Measurements from ENCODE around the gene ASB4.
"Not testable (repeated sequence)": the region's sequence is repeated elsewhere in the genome, so short reads cannot be mapped to it uniquely, and the experiment has no call there.

The ASB4 gene, protein sequence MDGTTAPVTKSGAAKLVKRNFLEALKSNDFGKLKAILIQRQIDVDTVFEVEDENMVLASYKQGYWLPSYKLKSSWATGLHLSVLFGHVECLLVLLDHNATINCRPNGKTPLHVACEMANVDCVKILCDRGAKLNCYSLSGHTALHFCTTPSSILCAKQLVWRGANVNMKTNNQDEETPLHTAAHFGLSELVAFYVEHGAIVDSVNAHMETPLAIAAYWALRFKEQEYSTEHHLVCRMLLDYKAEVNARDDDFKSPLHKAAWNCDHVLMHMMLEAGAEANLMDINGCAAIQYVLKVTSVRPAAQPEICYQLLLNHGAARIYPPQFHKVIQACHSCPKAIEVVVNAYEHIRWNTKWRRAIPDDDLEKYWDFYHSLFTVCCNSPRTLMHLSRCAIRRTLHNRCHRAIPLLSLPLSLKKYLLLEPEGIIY

DNA sequence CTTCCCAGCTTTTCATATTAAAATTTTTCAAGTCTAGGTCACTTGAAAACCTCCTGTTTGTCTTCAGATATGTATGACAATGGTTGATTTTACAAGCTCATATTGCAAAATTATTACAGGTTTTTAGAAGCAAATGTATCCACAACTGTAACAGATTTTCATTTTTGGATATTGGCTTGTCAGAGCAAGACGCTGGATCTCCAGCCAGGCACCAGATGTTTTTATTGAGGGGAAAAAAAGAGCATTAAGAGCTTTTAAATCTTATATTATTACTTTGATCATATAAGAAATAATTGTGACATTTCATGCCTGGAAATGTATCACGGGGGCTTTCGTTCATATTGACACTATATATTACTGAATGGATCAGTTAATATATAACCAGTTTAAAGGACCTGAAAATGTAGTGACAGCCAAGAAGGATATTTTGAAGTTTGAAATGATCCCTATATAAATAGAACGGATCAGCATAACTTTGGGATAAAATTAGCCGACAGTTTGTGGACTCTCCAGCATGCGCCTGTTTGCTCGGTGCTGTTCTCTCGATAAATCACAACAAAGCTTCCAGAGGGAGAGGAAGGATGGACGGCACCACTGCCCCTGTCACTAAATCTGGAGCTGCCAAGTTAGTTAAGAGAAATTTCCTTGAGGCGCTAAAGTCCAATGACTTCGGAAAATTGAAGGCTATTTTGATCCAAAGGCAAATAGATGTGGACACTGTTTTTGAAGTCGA is at the start of gene ASB4:
Gene ASB4 (plus strand): TSS at position 553 of the 733 bp plus-strand sequence. CDS start 29 bp downstream, at position 582.
- Mint-ChIP-seq H3K36me3 (no peaks in the 10 kb centered on the region), H3K4me1 (peaks cover under 1% of the 10 kb centered on the region in 2 donors), H3K9me3 (no peaks in the 10 kb centered on the region), H3K27me3 (peaks cover 0 to 4% of the 10 kb centered on the region in 2 donors), H3K27ac (peak within 1 kb of the TSS; percentile 25), H3K4me3 (no peak within 1 kb of the TSS)
- ATAC-seq (replicated peaks) (no peak), DNase-seq (no peak)

DNA sequence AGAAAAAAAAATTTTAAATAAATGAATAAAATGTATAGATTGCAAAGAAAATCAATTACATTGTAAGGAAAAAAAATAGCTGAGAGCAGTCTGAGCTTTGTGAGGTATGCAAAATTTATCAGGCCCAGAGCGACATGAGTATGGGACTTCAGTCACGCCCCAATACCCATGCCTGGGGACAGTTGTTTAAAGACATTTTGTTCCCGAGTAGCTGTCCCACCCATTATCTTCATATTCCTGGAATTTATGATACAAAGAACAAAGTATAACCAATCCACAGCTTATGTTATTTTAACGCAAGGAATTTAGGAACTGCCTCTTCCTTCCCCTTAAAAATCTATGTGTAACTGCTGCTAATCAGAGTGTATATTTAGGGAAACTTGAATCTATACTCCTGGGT is 49.3 kb upstream of the ASB4 start:
- Mint-ChIP-seq H3K27me3 (peaks cover 5 to 6% of the 10 kb centered on the region in 2 donors), H3K9me3 (no peaks in the 10 kb centered on the region), H3K4me1 (peaks cover 13 to 20% of the 10 kb centered on the region in 2 donors), H3K27ac (no peak overlapping the region), H3K36me3 (peaks cover 0 to 2% of the 10 kb centered on the region in 2 donors), H3K4me3 (no peak overlapping the region)
- no peak for ATAC-seq (replicated peaks)
- no peak for DNase-seq

DNA sequence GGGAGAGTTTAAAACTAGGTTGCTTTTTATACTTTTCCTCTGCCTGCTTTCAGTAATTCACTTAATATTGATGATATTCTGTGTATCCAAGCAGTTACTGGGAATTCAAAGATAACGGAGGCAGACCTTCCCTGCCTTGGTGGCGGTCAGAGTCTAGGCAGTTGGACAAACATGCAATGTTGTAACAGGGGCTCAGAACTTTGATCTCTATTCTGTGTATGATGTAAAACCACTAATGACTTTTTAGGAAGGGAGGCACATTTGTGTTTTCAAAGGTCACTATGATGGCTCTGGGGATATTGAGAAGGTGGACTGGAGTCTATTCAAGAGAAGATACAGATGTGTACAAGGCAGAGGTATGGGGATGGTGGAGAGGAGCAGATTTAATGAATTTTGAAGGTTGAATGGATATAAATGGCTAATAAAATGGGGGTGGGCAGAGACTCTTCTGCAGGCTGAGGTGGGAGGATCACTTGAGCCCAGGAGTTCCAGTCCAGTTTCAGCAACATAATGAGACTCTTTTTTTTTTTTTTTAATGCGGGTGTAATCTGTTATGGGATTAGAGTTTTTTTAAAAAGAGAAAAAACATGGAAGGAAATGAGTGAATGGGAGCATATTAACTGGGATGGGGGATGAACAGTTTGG is 45.2 kb upstream of the ASB4 start:
- H3K27ac Mint-ChIP-seq, result no peak overlapping the region
- H3K9me3 Mint-ChIP-seq, result no peaks in the 10 kb centered on the region
- no peaks in the 10 kb centered on the region for H3K36me3 Mint-ChIP-seq
- H3K27me3 Mint-ChIP-seq, result peaks cover 18 to 21% of the 10 kb centered on the region in 2 donors
- no peak overlapping the region for H3K4me3 Mint-ChIP-seq
- ATAC-seq (replicated peaks) (no peak), DNase-seq (no peak)
- peaks cover 1% of the 10 kb centered on the region in 2 donors for H3K4me1 Mint-ChIP-seq

DNA sequence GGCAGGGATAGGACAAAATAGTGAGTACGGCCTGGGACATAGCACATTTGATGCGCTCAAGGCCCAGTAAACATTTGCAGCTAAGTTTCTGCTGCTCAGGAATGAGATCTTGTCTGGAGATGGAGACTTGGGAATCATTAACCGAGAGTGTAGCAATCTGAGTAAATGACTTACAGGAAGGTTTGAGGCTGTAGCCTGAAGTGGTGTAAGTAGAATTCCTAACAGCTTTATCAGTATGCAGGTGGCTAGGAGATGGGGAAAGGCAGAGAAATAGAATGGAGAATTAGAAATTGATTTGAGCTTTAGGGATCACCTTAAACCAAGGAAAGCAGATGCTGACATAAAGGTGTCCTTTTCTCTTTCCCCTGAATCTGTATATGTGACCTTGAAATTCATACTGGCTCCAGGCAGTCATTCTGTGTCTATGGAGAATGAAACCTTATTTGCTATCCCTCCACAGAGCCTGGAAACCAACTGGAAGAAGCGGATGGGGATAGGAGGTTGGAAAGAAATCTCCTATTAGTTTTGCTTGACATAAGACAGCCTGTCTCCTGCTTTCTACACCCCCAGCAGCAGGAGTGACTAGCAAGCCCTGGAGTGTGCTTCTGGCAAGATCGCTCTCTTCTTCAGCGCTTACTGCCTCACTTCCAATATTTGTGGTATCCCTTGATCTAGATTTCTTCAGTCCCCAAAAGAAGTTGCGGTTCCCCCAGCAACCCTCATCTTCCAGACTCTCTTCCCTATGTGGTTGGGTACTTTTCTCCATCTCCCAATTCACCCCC is 44.5 kb upstream of the ASB4 start:
- Mint-ChIP-seq H3K4me1 (no peaks in the 10 kb centered on the region), H3K36me3 (no peaks in the 10 kb centered on the region), H3K27me3 (peaks cover 18 to 21% of the 10 kb centered on the region in 2 donors), H3K9me3 (no peaks in the 10 kb centered on the region), H3K27ac (no peak overlapping the region), H3K4me3 (no peak overlapping the region)
- DNase-seq (no peak), ATAC-seq (replicated peaks) (no peak)

DNA sequence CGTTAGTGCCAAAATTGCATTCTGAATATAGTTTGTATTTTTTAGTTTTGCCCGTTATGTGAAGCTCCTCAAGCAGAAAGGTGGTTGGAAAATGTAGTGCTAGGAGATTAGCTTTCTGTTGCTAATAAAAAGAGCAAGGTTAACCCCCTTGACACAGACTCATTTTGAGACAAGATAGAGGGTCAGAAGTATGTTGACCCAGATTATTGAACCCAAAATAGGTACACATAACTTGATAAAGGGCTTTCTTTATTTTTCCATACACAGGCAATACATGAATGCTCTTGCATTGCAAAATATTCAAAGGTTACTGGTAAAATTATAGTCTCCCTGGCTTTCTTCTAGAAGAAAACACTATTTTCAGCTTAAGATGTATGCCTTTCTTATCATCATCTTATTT is 40.9 kb upstream of the ASB4 start:
- Mint-ChIP-seq H3K4me1 (no peaks in the 10 kb centered on the region), H3K27me3 (peaks cover 18 to 21% of the 10 kb centered on the region in 2 donors), H3K4me3 (no peak overlapping the region), H3K9me3 (no peaks in the 10 kb centered on the region), H3K36me3 (no peaks in the 10 kb centered on the region), H3K27ac (no peak overlapping the region)
- no peak for DNase-seq
- no peak for ATAC-seq (replicated peaks)

DNA sequence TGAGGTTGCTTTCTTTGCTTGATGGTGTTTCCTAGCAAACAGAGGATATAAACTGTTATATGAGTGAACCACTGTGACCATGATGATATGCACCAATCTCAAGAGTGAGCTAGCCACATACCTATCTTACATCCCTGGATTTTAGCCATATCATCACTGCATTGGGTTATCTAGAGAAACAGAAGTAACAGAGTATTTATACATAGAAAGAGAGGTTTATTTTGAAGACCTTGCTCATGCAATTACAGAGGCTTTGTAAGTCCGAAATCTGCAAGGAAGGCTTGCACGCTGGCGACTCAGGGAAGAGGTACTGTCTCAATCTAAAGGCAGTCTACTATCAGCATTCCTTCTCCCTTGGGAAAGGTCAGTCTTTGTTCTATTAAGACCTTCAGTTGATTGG is 39.1 kb upstream of the ASB4 start:
- H3K9me3 Mint-ChIP-seq, result no peaks in the 10 kb centered on the region
- H3K27me3 Mint-ChIP-seq, result peaks cover 11 to 20% of the 10 kb centered on the region in 2 donors
- no peaks in the 10 kb centered on the region for H3K4me1 Mint-ChIP-seq
- ATAC-seq (replicated peaks) (no peak), DNase-seq (no peak)
- H3K4me3 Mint-ChIP-seq, result no peak overlapping the region
- no peaks in the 10 kb centered on the region for H3K36me3 Mint-ChIP-seq
- no peak overlapping the region for H3K27ac Mint-ChIP-seq

DNA sequence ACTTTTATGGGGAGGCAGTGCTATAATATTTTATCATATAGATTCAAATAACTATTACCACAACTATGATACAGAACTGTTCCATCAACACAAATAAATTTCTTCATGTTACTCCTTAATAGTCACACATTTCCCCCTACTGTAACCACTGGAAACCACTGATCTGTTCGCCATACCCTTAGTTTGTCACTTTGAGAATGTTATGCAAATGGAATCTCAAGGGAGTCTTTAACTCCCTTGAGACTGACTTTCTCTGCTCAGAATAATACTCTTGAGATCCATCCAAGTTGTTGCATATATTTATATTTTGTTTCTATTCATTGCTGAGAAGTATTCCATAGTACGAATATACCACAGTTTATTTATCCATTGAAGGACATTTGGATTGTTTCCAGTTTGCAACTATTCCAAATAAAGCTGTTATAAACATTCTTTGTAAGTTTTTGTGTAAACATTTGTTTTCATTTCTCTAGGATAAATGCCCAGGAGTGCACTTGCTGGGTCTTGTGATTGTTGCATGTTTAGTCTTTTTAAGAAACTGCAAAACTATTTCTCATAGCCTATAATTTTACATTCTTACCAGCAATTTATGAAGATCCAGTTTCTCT is 31.2 kb upstream of the ASB4 start:
- Mint-ChIP-seq H3K36me3 (peaks cover 4 to 5% of the 10 kb centered on the region in 2 donors), H3K27me3 (peaks cover 31 to 36% of the 10 kb centered on the region in 2 donors), H3K9me3 (peaks cover 6 to 13% of the 10 kb centered on the region in 2 donors), H3K4me1 (peaks cover 0 to 2% of the 10 kb centered on the region in 2 donors), H3K27ac (no peak overlapping the region), H3K4me3 (no peak overlapping the region)
- peak; percentile 65 to 76 for ATAC-seq (replicated peaks)
- DNase-seq, result no peak

DNA sequence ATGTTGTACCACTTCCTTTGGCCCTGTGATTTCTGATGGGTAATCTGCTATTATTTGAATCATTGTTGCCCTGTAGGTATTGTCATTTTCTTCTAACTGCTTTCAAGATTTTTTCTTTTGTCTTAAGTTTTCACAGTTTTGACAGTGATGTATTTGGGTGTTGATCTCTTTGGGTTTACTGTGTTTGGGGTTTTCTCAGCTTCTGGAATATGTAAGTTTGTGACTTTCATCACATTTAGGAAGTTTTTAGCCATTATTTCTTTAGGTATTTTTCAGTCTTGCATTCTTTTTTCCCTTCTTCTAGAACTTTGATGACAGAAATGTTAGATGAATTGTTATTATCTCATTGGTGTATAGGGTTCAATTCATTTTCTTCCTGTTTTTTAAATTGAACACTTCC is 27.8 kb upstream of the ASB4 start:
- ATAC-seq (replicated peaks), result no peak
- no peak overlapping the region for H3K4me3 Mint-ChIP-seq
- no peak for DNase-seq
- peaks cover 24 to 25% of the 10 kb centered on the region in 2 donors for H3K9me3 Mint-ChIP-seq
- H3K36me3 Mint-ChIP-seq, result peaks cover 9 to 19% of the 10 kb centered on the region in 2 donors
- peaks cover 0 to 2% of the 10 kb centered on the region in 2 donors for H3K4me1 Mint-ChIP-seq
- H3K27me3 Mint-ChIP-seq, result peaks cover 40 to 43% of the 10 kb centered on the region in 2 donors
- H3K27ac Mint-ChIP-seq, result no peak overlapping the region

DNA sequence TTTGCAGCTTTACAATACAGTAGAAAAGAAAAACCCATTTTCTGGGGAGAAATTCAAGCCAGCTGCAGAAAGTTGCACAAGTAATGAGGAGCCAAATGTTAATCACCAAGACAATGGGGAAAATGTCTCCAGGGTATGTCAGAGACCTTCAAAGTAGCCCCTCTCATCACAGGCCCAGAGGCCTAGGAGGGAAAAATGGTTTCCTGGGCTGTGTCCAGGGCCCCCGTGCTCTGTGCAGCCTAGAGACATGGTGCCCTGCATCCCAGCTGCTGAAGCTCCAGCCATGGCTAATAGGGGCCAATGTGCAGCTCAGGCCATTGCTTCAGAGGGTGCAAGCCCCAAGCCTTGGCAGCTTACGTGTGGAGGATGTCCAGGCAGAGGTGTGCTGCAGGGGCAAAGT is 25.1 kb upstream of the ASB4 start:
- ATAC-seq (replicated peaks); H3K27ac Mint-ChIP-seq; DNase-seq; H3K4me1 Mint-ChIP-seq; H3K4me3 Mint-ChIP-seq: not testable (repeated sequence)
- peaks cover 35 to 38% of the 10 kb centered on the region in 2 donors for H3K27me3 Mint-ChIP-seq
- H3K36me3 Mint-ChIP-seq, result peaks cover 9 to 19% of the 10 kb centered on the region in 2 donors
- peaks cover 25 to 26% of the 10 kb centered on the region in 2 donors for H3K9me3 Mint-ChIP-seq

DNA sequence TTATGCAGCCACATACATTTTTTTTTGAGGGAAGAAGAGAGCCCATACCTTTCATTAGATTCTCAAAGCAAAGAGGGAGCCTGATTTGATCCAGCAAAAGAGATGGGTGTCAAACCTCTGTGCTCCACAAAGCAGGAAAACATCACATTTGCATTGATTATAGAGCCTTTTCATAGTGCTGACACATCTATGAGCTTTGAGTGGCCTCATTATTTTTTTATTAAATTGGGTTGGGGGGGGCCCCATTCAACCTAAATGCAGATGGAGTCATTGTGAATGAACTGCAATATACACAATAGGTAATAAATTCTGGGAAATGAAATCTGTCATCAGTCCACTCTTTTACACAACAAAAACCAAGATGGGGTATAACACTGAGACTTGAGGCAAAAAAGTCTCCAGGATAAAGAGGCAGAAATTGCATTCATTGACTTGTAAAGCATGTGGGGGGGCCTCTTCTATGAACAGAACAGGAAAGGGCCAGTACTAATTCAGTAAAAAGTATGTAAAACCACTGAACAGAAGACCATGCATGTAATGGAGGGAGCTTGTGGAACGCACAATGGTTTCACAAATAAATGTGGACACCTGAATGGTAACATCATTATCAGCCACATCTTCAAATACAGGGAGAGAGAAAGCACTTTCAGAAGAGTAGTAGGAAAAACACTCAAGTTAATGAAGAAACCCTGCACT is 17.7 kb upstream of the ASB4 start:
- no peak for ATAC-seq (replicated peaks)
- Mint-ChIP-seq H3K27me3 (no peaks in the 10 kb centered on the region), H3K4me3 (no peak overlapping the region), H3K9me3 (peaks cover 0 to 2% of the 10 kb centered on the region in 2 donors), H3K36me3 (no peaks in the 10 kb centered on the region), H3K27ac (no peak overlapping the region), H3K4me1 (peaks cover 2 to 22% of the 10 kb centered on the region in 2 donors)
- no peak for DNase-seq

DNA sequence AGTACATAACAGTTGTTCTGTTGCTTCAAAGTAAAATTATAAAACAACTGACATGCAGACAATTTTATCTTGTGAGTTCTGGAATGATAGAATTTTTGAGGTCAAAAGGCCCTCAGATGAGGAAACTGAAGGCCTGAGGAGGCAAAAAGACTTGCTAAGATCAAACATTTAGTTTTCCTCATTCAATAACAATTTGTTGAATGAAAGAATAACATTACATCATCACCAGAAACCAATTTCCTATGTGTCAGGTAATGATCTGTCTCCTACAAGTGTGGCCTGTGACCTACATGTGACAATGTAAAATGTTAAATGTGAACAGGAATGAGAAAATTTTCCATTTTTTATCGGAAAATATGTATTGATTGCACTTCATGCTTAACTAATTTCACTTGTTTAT is 16.6 kb upstream of the ASB4 start:
- no peaks in the 10 kb centered on the region for H3K27me3 Mint-ChIP-seq
- no peak overlapping the region for H3K27ac Mint-ChIP-seq
- H3K9me3 Mint-ChIP-seq, result no peaks in the 10 kb centered on the region
- peaks cover 2 to 22% of the 10 kb centered on the region in 2 donors for H3K4me1 Mint-ChIP-seq
- DNase-seq, result no peak
- no peak overlapping the region for H3K4me3 Mint-ChIP-seq
- H3K36me3 Mint-ChIP-seq, result no peaks in the 10 kb centered on the region
- no peak for ATAC-seq (replicated peaks)

DNA sequence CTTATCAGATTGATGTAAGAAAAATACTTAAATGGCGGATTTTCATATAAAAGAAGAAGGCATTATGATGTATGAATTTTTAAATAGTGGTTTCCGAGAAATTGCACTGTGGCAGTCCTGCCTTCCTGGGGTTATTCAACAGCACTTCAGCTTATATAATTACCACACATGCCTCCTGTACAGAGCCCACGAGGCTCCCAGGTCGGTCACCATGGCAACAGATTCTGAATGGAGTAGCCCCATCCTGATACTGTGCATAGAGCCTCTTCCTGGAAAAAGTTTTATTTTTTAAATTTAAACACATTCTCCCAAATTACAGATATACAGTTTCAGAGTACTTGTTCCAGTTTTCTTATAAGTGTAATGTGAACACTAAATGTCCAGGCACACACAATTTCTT is 15.9 kb upstream of the ASB4 start:
- Mint-ChIP-seq H3K27me3 (no peaks in the 10 kb centered on the region), H3K4me1 (peaks cover 2 to 22% of the 10 kb centered on the region in 2 donors), H3K36me3 (no peaks in the 10 kb centered on the region), H3K4me3 (no peak overlapping the region), H3K27ac (peak overlapping the region; percentile 37), H3K9me3 (no peaks in the 10 kb centered on the region)
- DNase-seq, result no peak
- ATAC-seq (replicated peaks), result no peak

DNA sequence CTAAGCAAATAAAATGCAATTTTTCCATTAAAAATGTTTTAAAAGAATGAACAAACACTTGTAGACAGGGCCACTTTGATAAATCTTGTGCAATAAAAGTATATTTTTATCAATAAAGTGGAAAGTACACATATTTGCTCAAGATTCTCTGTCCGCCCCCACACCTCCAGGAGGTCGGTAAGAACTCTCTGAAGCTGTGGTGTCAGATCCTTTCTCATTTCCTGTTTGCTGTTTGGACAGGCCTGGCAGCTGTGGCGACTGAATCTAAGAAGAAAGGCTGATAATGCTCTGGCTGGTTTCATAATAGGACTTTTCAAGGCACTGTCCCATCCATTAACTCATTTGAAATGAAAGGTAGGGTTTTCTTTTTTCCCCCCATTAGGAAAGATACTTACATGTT is 15.3 kb upstream of the ASB4 start:
- Mint-ChIP-seq H3K36me3 (no peaks in the 10 kb centered on the region), H3K27ac (no peak overlapping the region), H3K4me3 (no peak overlapping the region), H3K9me3 (no peaks in the 10 kb centered on the region), H3K4me1 (peaks cover 2 to 22% of the 10 kb centered on the region in 2 donors), H3K27me3 (no peaks in the 10 kb centered on the region)
- ATAC-seq (replicated peaks) (peak; percentile 92 to 96), DNase-seq (peak; percentile 9)
